WTC11 (cell line): ENCODE data around the gene MTUS2. TPM values are rescaled to one million over a fixed set of nuclear protein-coding genes. Genes with fewer than 3 reads are reported as not detected.

Experiments
- ATAC-seq: fragments of 200-7000 bp; cut with Tn5 transposase; 2 replicates; pipeline ENCODE4 v1.10.0; 2021; ENCODE audit warnings: mild to moderate bottlenecking, moderate library complexity
- CTCF ChIA-PET: fragments of 300-600 bp; sonication (Branson Sonifier 250); formaldehyde crosslinking; loops from one replicate; lab custom pipeline; 2021; ENCODE audit warnings: antibody characterized with exemption; lab: Charles Lee
- POLR2A ChIA-PET: fragments of 350-600 bp; sonication (Branson Sonifier 250); formaldehyde crosslinking; loops from one replicate; lab custom pipeline; 2021; ENCODE audit warnings: antibody characterized with exemption; lab: Charles Lee
- DNase-seq: peaks from one replicate; pipeline ENCODE4 v3.0.0; 2021; ENCODE audit warnings: low spot score
- H3K27ac Mint-ChIP-seq: 2 replicates; pipeline ENCODE4 v1.8.0; 2021; ENCODE audit warnings: mixed read lengths
- H3K27me3 Mint-ChIP-seq: 2 replicates; pipeline ENCODE4 v1.8.0; 2021; ENCODE audit warnings: low read depth, mild to moderate bottlenecking, moderate library complexity, mixed read lengths
- H3K36me3 Mint-ChIP-seq: 2 replicates; pipeline ENCODE4 v1.8.0; 2021; ENCODE audit warnings: mixed read lengths
- H3K4me1 Mint-ChIP-seq: 2 replicates; pipeline ENCODE4 v1.8.0; 2022; ENCODE audit warnings: mixed read lengths
- H3K4me3 Mint-ChIP-seq: 2 replicates; pipeline ENCODE4 v1.8.0; 2021; ENCODE audit warnings: mild to moderate bottlenecking, moderate library complexity, mixed read lengths
- H3K9me3 Mint-ChIP-seq: 2 replicates; pipeline ENCODE4 v1.8.0; 2021; ENCODE audit warnings: mixed read lengths
- ATF3 ChIP-seq: sonication (generic); formaldehyde crosslinking; conservative IDR thresholded peaks from 2 replicates; pipeline ENCODE4 v1.8.1; 2022; ENCODE audit warnings: mild to moderate bottlenecking, missing genetic modification reagents
- CREM ChIP-seq: sonication (generic); formaldehyde crosslinking; IDR thresholded peaks from 2 replicates; pipeline ENCODE4 v1.8.1; 2022; ENCODE audit warnings: mild to moderate bottlenecking, missing genetic modification reagents, moderate library complexity
- ELF4 ChIP-seq: sonication (generic); formaldehyde crosslinking; IDR thresholded peaks from 2 replicates; pipeline ENCODE4 v1.8.1; 2022; ENCODE audit warnings: low read depth, mild to moderate bottlenecking, moderate library complexity, missing genetic modification reagents
- ETV6 ChIP-seq: sonication (generic); formaldehyde crosslinking; IDR thresholded peaks from 2 replicates; pipeline ENCODE4 v1.8.1; 2022; ENCODE audit warnings: mild to moderate bottlenecking, missing genetic modification reagents
- NR1H2 ChIP-seq: sonication (generic); formaldehyde crosslinking; IDR thresholded peaks from 2 replicates; pipeline ENCODE4 v1.9.0; 2021; ENCODE audit warnings: mild to moderate bottlenecking, moderate library complexity, missing genetic modification reagents
- PREB ChIP-seq: sonication (generic); formaldehyde crosslinking; IDR thresholded peaks from 2 replicates; pipeline ENCODE4 v1.8.1; 2022; ENCODE audit warnings: mild to moderate bottlenecking, missing genetic modification reagents, moderate library complexity, borderline replicate concordance
- TEAD1 ChIP-seq: sonication (generic); formaldehyde crosslinking; IDR thresholded peaks from 2 replicates; pipeline ENCODE4 v1.8.0; 2022; ENCODE audit warnings: mild to moderate bottlenecking, missing genetic modification reagents
- USF1 ChIP-seq: sonication (generic); formaldehyde crosslinking; IDR thresholded peaks from 2 replicates; pipeline ENCODE4 v1.8.0; 2022; ENCODE audit warnings: mild to moderate bottlenecking, missing genetic modification reagents
- ZBTB43 ChIP-seq: sonication (generic); formaldehyde crosslinking; IDR thresholded peaks from 2 replicates; pipeline ENCODE4 v1.8.1; 2023; ENCODE audit warnings: mild to moderate bottlenecking, missing genetic modification reagents
- ZNF219 ChIP-seq: sonication (generic); formaldehyde crosslinking; IDR thresholded peaks from 2 replicates; pipeline ENCODE4 v1.8.0; 2023; ENCODE audit warnings: missing genetic modification reagents, mild to moderate bottlenecking, borderline replicate concordance
- ZNF281 ChIP-seq: sonication (generic); formaldehyde crosslinking; IDR thresholded peaks from 2 replicates; pipeline ENCODE4 v1.8.0; 2023; ENCODE audit warnings: mild to moderate bottlenecking, missing genetic modification reagents
- ZNF416 ChIP-seq: fragments of 250-450 bp; sonication (Bioruptor Pico); IDR thresholded peaks from 2 replicates; pipeline ENCODE4 v1.9.0; 2021; ENCODE audit warnings: mild to moderate bottlenecking, inconsistent platforms
- ZNF423 ChIP-seq: fragments of 250-450 bp; sonication (Bioruptor Pico); IDR thresholded peaks from 2 replicates; pipeline ENCODE4 v2.1.2; 2022; ENCODE audit warnings: mild to moderate bottlenecking, moderate library complexity
- ZNF512 ChIP-seq: sonication (generic); formaldehyde crosslinking; IDR thresholded peaks from 2 replicates; pipeline ENCODE4 v1.8.1; 2022; ENCODE audit warnings: missing genetic modification reagents, borderline replicate concordance
- total RNA-seq: library from RNA; stranded (reverse); gene quantifications from 3 replicates; pipeline ENCODE4 v1.2.3, GENCODE V29; 2021

Gene MTUS2
- total RNA-seq, 1 experiment from 2014 or later, result 0.22 TPM

GRCh38 chr13:29481603-29482002 lies 661.5 kb downstream of the MTUS2 start:
- Mint-ChIP-seq H3K4me3 (no peak overlapping the region), H3K27me3 (no peaks in the 10 kb centered on the region), H3K4me1 (peaks cover 27% of the 10 kb centered on the region), H3K9me3 (no peaks in the 10 kb centered on the region), H3K36me3 (no peaks in the 10 kb centered on the region), H3K27ac (no peak overlapping the region; the same call in 1 of the 2 replicates)
- POLR2A ChIA-PET, result no interaction called here
- TF ChIP-seq USF1 (CRISPR knock-in tag), result no peak
- no peak for TF ChIP-seq ZNF219 (CRISPR knock-in tag)
- TF ChIP-seq TEAD1, result no peak
- no peak for TF ChIP-seq ZNF416
- no peak for TF ChIP-seq CREM
- no peak for TF ChIP-seq PREB (CRISPR knock-in tag)
- TF ChIP-seq ZNF281 (CRISPR knock-in tag), result no peak
- TF ChIP-seq ZNF512, result no peak
- no peak for TF ChIP-seq ZNF423 (CRISPR knock-in tag)
- ATAC-seq, result no peak
- CTCF ChIA-PET, result interaction anchor here (1.2 kb wide), 1 partner anchor 10 kb away, joined by 3 read pairs; no protein-coding TSS in a partner anchor
- no peak for DNase-seq

GRCh38 chr13:29482504-29482903 lies 662.4 kb downstream of the MTUS2 start:
- DNase-seq, result no peak
- POLR2A ChIA-PET, result no interaction called here

More at GRCh38 chr13:29482504-29482903, 662.4 kb downstream of the MTUS2 start:
- Mint-ChIP-seq H3K27ac (no peak overlapping the region), H3K9me3 (no peaks in the 10 kb centered on the region), H3K27me3 (no peaks in the 10 kb centered on the region), H3K36me3 (no peaks in the 10 kb centered on the region), H3K4me3 (no peak overlapping the region), H3K4me1 (peaks cover 32% of the 10 kb centered on the region)
- no peak for ATAC-seq
- no peak for TF ChIP-seq PREB (CRISPR knock-in tag)
- no peak for TF ChIP-seq ZBTB43
- no peak for TF ChIP-seq ELF4 (CRISPR knock-in tag)
- TF ChIP-seq NR1H2 (CRISPR knock-in tag), result no peak
- no peak for TF ChIP-seq ATF3 (CRISPR knock-in tag)
- TF ChIP-seq ETV6, result no peak
- CTCF ChIA-PET, result no interaction called here
